Measurements from ENCODE around the gene GET3.

GRCh38 chr19:12763100-12763499 lies 25.8 kb downstream of the GET3 start:
- no peak for TF ChIP-seq TAF1 (IDR thresholded peaks at IDR 0.05; ENCODE audit: low read depth, low read length)
- TF ChIP-seq POLR2AphosphoS5 (IDR thresholded peaks at IDR 0.05; ENCODE audit: low read depth, low read length): no peak
